A549 (cell line): ENCODE data around the gene ACIN1.

Experiments used
- ATOH8 ChIP-seq: fragments of 250-450 bp; sonication (Bioruptor Pico); IDR thresholded peaks from 2 replicates; pipeline ENCODE4 v1.5.0; 2020; ENCODE audit warnings: low read depth, mild to moderate bottlenecking, moderate library complexity
- CTCF ChIP-seq: fragments of >200 bp; sonication (Bioruptor Twin); formaldehyde crosslinking; IDR thresholded peaks from 3 replicates; pipeline ENCODE4 v1.5.1; 2016
- REST ChIP-seq: fragments of 200-600 bp; sonication (generic); IDR thresholded peaks from 2 replicates; pipeline ENCODE4 v1.6.1; 2016; ENCODE audit warnings: antibody characterized with exemption, mild to moderate bottlenecking, moderate library complexity
- SREBF2 ChIP-seq: fragments of 450-650 bp; IDR thresholded peaks from 2 replicates; pipeline ENCODE4 v1.6.1; 2014; ENCODE audit warnings: mild to moderate bottlenecking, moderate library complexity

- no peak for TF ChIP-seq CTCF
- TF ChIP-seq ATOH8 = no peak
- no peak for TF ChIP-seq SREBF2
- TF ChIP-seq REST = no peak
Measured at GRCh38 chr14:23090254-23090636, 4.7 kb downstream of the ACIN1 start.
